Ovary (tissue), 9 donors: ENCODE results near the gene SUSD5. TPM values are rescaled to one million over a fixed set of nuclear protein-coding genes. Genes with fewer than 3 reads are reported as not detected.
"Not testable (repeated sequence)": the region's sequence is repeated elsewhere in the genome, so short reads cannot be mapped to it uniquely, and the experiment has no call there.

ENCODE experiments used
- DNase-seq, 5 donors: peaks; one replicate each; pipeline ENCODE4 v3.0.0-alpha.2; 2019 to 2020
- H3K27ac ChIP-seq, 2 donors: fragments of 200-600 bp; one replicate each; pipeline versions ENCODE4 v1.5.1 to v1.8.0; 2019 to 2022
- H3K27me3 ChIP-seq: fragments of 200-600 bp; one replicate; pipeline ENCODE4 v1.8.0; 2022
- H3K36me3 ChIP-seq: fragments of 200-600 bp; sonication (generic); one replicate; pipeline ENCODE4 v1.5.1; 2019
- H3K4me1 ChIP-seq: one replicate; pipeline ENCODE4 v1.8.1; 2013; ENCODE audit warnings: mild to moderate bottlenecking, moderate library complexity; ENCODE audit not compliant: insufficient read depth
- H3K4me3 ChIP-seq: fragments of 200-600 bp; sonication (generic); one replicate; pipeline ENCODE4 v1.5.1; 2017
- H3K9me3 ChIP-seq, 2 donors: fragments of 200-600 bp in 1 of 2; sonication (generic) in 1 of 2; one replicate each; pipeline versions ENCODE4 v1.5.1 to v1.8.1; 2013 to 2019; ENCODE audit warnings: mild to moderate bottlenecking in 1 of 2, moderate library complexity in 1 of 2
- EP300 ChIP-seq: sonication (generic); formaldehyde crosslinking; IDR thresholded peaks from one replicate; pipeline ENCODE4 v1.6.1; 2017; ENCODE audit warnings: antibody characterized with exemption
- POLR2A ChIP-seq: fragments of 450-650 bp; IDR thresholded peaks from one replicate; pipeline ENCODE4 v1.6.1; 2017; ENCODE audit warnings: antibody characterized with exemption, mild to moderate bottlenecking, moderate library complexity
- WGBS, 3 donors: extraction: QIAGEN DNeasy Blood & Tissue Kit in 1 of 3; methylation state at CpG; one replicate each; pipeline versions ENCODE4 v1.1.5 to v1.1.7; 2013 to 2017; 5-methylcytosine and 5-hydroxymethylcytosine counted together
- intact Hi-C, 4 donors: fragments of 100-400 bp; cut with DNase I; formaldehyde crosslinking; loops; one replicate each; pipeline versions ENCODE4 v1.11.0 to v1.15.1; 2022 to 2023
- polyA plus RNA-seq, 2 donors: library from polyadenylated mRNA; stranded (reverse); fragments of 200-250 nt in 1 of 2; fragments of 350-450 nt in 1 of 2; fragmentation: Illumina TruSeq in 1 of 2; extraction: RNeasy Lipid Tissue Mini Kit (QIAGEN cat#74804) in 1 of 2; gene quantifications; one replicate each; pipeline ENCODE4 v1.2.3, GENCODE V29; 2013 to 2014
- total RNA-seq, 7 donors: library from RNA; depleted of rRNA in 2 of 7; stranded (reverse); fragments of >200 nt in 2 of 7; fragmentation: NEBNext Ultra II Directional in 3 of 7; extraction: Animal tissue kit (Norgen Biotek cat#: 25700) in 3 of 7; gene quantifications; one replicate each; pipeline versions ENCODE4 v1.1.0 to v1.2.4, GENCODE V29; 2016 to 2023
- TF ChIP-seq, protein P1 (sequence below), 3 donors: fragments of 450-650 bp in 2 of 3; fragments of 200-600 bp in 1 of 3; IDR thresholded peaks; one replicate each; pipeline versions ENCODE4 v1.5.1 to v1.8.0; 2016 to 2022; ENCODE audit warnings: antibody characterized with exemption in 3 of 3, mild to moderate bottlenecking in 1 of 3
- donor health status: DM: no; HTN: no; CAD: no; lungs with moderate emphysema.
- donor health status: DM: no; HTN: no; CAD: no.
- donor health status: Bipolar disorder and iron deficiency.
- donor health status: DM: yes; HTN: yes; CAD: no.
- donor health status: DM: no; HTN: no; CAD: no.
- donor health status: DM: yes; HTN: yes; CAD: no.

SUSD5 gene
- total and polyA plus RNA-seq, 9 donors, result 0.24 to 16.0 (median 2.7) TPM

GRCh38 chr3:33167716-33168336 lies 50.8 kb downstream of the SUSD5 start:
- Histone ChIP-seq H3K9me3 (no peaks in the 10 kb centered on the region), H3K27ac (peak overlapping the region in 1 of 2 donors; percentile 11), H3K27me3 (no peaks in the 10 kb centered on the region), H3K4me3 (no peak overlapping the region), H3K36me3 (no peaks in the 10 kb centered on the region), H3K4me1 (peaks cover 7% of the 10 kb centered on the region)
- intact Hi-C loops, result no loop called here
- no peak for DNase-seq
- 12 to 22% (median 12%) methylated on average over 3 of the region's 3 CpGs for WGBS, 3 donors
- no peak for TF ChIP-seq POLR2A
- TF ChIP-seq, protein P1, sequence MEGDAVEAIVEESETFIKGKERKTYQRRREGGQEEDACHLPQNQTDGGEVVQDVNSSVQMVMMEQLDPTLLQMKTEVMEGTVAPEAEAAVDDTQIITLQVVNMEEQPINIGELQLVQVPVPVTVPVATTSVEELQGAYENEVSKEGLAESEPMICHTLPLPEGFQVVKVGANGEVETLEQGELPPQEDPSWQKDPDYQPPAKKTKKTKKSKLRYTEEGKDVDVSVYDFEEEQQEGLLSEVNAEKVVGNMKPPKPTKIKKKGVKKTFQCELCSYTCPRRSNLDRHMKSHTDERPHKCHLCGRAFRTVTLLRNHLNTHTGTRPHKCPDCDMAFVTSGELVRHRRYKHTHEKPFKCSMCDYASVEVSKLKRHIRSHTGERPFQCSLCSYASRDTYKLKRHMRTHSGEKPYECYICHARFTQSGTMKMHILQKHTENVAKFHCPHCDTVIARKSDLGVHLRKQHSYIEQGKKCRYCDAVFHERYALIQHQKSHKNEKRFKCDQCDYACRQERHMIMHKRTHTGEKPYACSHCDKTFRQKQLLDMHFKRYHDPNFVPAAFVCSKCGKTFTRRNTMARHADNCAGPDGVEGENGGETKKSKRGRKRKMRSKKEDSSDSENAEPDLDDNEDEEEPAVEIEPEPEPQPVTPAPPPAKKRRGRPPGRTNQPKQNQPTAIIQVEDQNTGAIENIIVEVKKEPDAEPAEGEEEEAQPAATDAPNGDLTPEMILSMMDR (IDR thresholded peaks at IDR 0.05), result no peak
- TF ChIP-seq EP300, result no peak

DNA sequence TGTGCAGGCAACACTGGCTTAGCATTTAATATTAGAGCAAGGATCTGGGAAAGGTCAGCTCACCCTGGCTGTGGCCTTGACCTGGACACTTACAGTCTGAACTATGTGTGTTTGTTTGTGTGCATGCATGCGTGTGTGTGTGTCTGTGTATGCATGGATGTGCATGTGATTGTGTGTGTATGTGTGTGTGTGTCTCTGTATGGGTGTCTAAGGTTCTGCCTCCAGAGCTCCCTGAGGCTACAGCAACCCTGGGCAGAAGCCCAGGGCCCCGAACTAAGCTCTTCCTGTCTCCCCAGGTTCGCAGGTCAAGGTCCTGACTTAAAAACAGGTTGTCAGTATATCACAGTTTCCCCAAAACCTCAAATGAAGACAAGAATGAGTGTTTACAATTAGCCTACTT lies 51.3 kb downstream of the SUSD5 start:
- intact Hi-C loops, result no loop called here
- no peaks in the 10 kb centered on the region for H3K36me3 ChIP-seq
- H3K9me3 ChIP-seq, result no peaks in the 10 kb centered on the region
- H3K27ac ChIP-seq, result peak overlapping the region in 1 of 2 donors; percentile 11
- no peaks in the 10 kb centered on the region for H3K27me3 ChIP-seq
- WGBS, 3 donors, result 42 to 51% (median 43%) methylated on average over 3 of the region's 3 CpGs
- no peak overlapping the region for H3K4me3 ChIP-seq
- H3K4me1 ChIP-seq, result peaks cover 7% of the 10 kb centered on the region
- DNase-seq, result no peak
- TF ChIP-seq, protein P1 (IDR thresholded peaks at IDR 0.05), result no peak
- TF ChIP-seq POLR2A (no peak), EP300 (no peak)

- H3K36me3 ChIP-seq, result no peaks in the 10 kb centered on the region
- no peak for DNase-seq
- H3K27ac ChIP-seq, result no peak overlapping the region
- H3K9me3 ChIP-seq, result no peaks in the 10 kb centered on the region
- H3K27me3 ChIP-seq, result no peaks in the 10 kb centered on the region
- peaks cover 7% of the 10 kb centered on the region for H3K4me1 ChIP-seq
- 74 to 77% (median 75%) methylated on average over 2 of the region's 2 CpGs for WGBS, 3 donors
- intact Hi-C loops, result no loop called here
- no peak for TF ChIP-seq POLR2A
- TF ChIP-seq, protein P1 (IDR thresholded peaks at IDR 0.05), result no peak
- TF ChIP-seq EP300, result no peak
- H3K4me3 ChIP-seq, result no peak overlapping the region
Measured at GRCh38 chr3:33166095-33166494, 52.5 kb downstream of the SUSD5 start.

GRCh38 chr3:33165372-33165771 lies 53.2 kb downstream of the SUSD5 start:
- H3K4me3 ChIP-seq, result no peak overlapping the region
- no peak overlapping the region for H3K27ac ChIP-seq
- intact Hi-C loops, result no loop called here
- no peaks in the 10 kb centered on the region for H3K36me3 ChIP-seq
- H3K27me3 ChIP-seq, result no peaks in the 10 kb centered on the region
- no peaks in the 10 kb centered on the region for H3K9me3 ChIP-seq
- 41 to 60% (median 53%) methylated on average over 1 of the region's 1 CpG for WGBS, 3 donors
- no peak for TF ChIP-seq POLR2A
- TF ChIP-seq, protein P1 (IDR thresholded peaks at IDR 0.05), result no peak
- no peak for TF ChIP-seq EP300
- H3K4me1 ChIP-seq, result peaks cover 7% of the 10 kb centered on the region
- no peak for DNase-seq

DNA sequence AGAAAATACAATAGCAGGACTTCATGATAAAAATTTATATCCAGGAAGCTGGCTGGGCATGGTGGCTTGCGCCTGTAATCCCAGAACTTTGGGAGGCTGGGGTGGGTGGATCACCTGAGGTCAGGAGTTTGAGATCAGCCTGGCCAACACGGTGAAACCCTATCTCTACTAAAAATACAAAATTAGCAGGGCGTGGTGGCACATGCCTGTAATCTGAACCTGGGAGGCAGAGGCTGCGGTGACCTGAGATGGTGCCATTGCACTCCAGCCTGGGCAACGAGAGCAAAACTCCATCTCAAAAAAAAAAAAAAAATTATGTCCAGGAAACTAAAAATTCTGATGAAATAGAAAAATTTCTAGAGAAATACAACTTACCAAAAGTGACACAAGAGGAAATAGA lies 56.0 kb downstream of the SUSD5 start:
- H3K36me3 ChIP-seq, H3K27ac ChIP-seq, DNase-seq, H3K4me3 ChIP-seq, H3K9me3 ChIP-seq, H3K27me3 ChIP-seq, intact Hi-C loops, H3K4me1 ChIP-seq: not testable (repeated sequence)
- 82 to 88% (median 84%) methylated on average over 5 of the region's 5 CpGs for WGBS, 3 donors
